ENCODE measurements around the gene P2RY2. TPM values are rescaled to one million over a fixed set of nuclear protein-coding genes. Genes with fewer than 3 reads are reported as not detected.

P2RY2 gene
- total RNA-seq, 1 experiment from 2014 or later, result 0.26 TPM

DNA sequence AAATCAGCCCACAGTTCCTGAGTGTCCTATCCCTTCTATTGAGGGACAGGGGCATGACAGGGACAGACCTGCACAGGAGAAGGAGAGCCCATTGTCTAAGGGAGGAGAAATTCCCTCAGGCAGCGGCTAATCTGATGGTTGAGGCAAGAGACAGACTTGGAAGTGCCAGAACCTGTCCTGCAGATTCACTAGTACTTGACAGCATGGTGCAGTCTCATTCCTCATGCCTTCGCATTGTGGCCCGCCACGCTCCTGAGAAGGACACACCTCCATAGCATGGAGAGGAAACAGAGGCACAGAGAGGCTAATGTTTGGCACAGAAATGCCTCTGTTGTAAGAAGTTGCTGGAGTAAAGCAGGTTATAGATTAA lies 57.3 kb downstream of the P2RY2 start:
- Histone ChIP-seq H2BK120ac (ENCODE audit: low read depth, low read length, poor library complexity, severe bottlenecking) (no peak overlapping the region), H2BK12ac (ENCODE audit: insufficient read length, low read depth, low read length) (no peak overlapping the region)
- H3K36me3 Mint-ChIP-seq (ENCODE audit: insufficient read depth in 1 of 3, low read depth in 3 of 3), result no peaks in the 10 kb centered on the region

More for the DNA sequence above, 57.3 kb downstream of the P2RY2 start:
- no peak overlapping the region for H3K18ac ChIP-seq (ENCODE audit: insufficient read length, low read depth, low read length)
- H3K4me1 ChIP-seq (ENCODE audit: insufficient read depth, low read length), result no peaks in the 10 kb centered on the region
- no peak overlapping the region for H3K27ac ChIP-seq (ENCODE audit: insufficient read length, low read depth, low read length)
- peak; percentile 24 for DNase-seq
- no peaks in the 10 kb centered on the region for H3K79me1 ChIP-seq (ENCODE audit: insufficient read depth, low read depth, low read length, poor library complexity, severe bottlenecking)
- H3K4me2 ChIP-seq (ENCODE audit: insufficient read depth, insufficient read length, low read length), result no peak overlapping the region
- H4K91ac ChIP-seq (ENCODE audit: insufficient read length, low read depth, low read length), result peak overlapping the region; percentile 44
- H3K27me3 Mint-ChIP-seq (ENCODE audit: low read depth), result peaks cover 3% of the 10 kb centered on the region
- 0 out of 7 replicates have a peak overlapping the region, but pooled peaks of 1 of the 3 experiments have one; percentile 51 for H3K27ac Mint-ChIP-seq
- no peak overlapping the region for H4K8ac ChIP-seq (replicated peaks; ENCODE audit: insufficient read length, low read depth, low read length)
- no peaks in the 10 kb centered on the region for H3K79me2 ChIP-seq (ENCODE audit: insufficient read depth, low read length)
- H2BK15ac ChIP-seq (ENCODE audit: low read depth, low read length), result no peak overlapping the region
- no peak overlapping the region for H2AFZ ChIP-seq (ENCODE audit: low read length)
- no peak overlapping the region for H2BK5ac ChIP-seq (ENCODE audit: insufficient read length, low read length)
- H3K14ac ChIP-seq (ENCODE audit: insufficient read depth, low read length), result no peak overlapping the region; the same call in 1 of the 2 replicates
- no peak overlapping the region for H3T11ph ChIP-seq (ENCODE audit: low read length)
- no peak overlapping the region for H2BK20ac ChIP-seq (ENCODE audit: low read depth, low read length, poor library complexity, severe bottlenecking)
- no peak overlapping the region for H3K4me3 Mint-ChIP-seq
- no peak overlapping the region for H4K5ac ChIP-seq (ENCODE audit: insufficient read length, low read depth, low read length)
- no peak overlapping the region for H3K23ac ChIP-seq (ENCODE audit: insufficient read length, low read depth, low read length)
- TF ChIP-seq, protein P1, sequence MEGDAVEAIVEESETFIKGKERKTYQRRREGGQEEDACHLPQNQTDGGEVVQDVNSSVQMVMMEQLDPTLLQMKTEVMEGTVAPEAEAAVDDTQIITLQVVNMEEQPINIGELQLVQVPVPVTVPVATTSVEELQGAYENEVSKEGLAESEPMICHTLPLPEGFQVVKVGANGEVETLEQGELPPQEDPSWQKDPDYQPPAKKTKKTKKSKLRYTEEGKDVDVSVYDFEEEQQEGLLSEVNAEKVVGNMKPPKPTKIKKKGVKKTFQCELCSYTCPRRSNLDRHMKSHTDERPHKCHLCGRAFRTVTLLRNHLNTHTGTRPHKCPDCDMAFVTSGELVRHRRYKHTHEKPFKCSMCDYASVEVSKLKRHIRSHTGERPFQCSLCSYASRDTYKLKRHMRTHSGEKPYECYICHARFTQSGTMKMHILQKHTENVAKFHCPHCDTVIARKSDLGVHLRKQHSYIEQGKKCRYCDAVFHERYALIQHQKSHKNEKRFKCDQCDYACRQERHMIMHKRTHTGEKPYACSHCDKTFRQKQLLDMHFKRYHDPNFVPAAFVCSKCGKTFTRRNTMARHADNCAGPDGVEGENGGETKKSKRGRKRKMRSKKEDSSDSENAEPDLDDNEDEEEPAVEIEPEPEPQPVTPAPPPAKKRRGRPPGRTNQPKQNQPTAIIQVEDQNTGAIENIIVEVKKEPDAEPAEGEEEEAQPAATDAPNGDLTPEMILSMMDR (conservative IDR thresholded peaks at IDR 0.05), result no peak
- no peaks in the 10 kb centered on the region for H3K23me2 ChIP-seq (ENCODE audit: insufficient read length, low read depth, low read length, poor library complexity, severe bottlenecking)
- H3K56ac ChIP-seq (ENCODE audit: insufficient read length, low read depth, low read length), result no peak overlapping the region
- WGBS (ENCODE audit: extremely low coverage, insufficient read length, low lambda C conversion rate), result no CpG with 5 or more reads among the region's 4 CpGs
- H3K9me3 ChIP-seq (ENCODE audit: control insufficient read depth, low read depth, low read length), result no peaks in the 10 kb centered on the region
- H2AK5ac ChIP-seq (ENCODE audit: insufficient read length, low read length), result no peak overlapping the region
- no peaks in the 10 kb centered on the region for H3K27me3 ChIP-seq (ENCODE audit: insufficient read depth, low read length)
- no peak overlapping the region for H3K4ac ChIP-seq (ENCODE audit: low read depth, low read length)
- H3K4me1 Mint-ChIP-seq, result peaks cover 24 to 38% of the 10 kb centered on the region in 2 experiments
- H3K9me3 Mint-ChIP-seq, result no peaks in the 10 kb centered on the region
- no peaks in the 10 kb centered on the region for H4K20me1 ChIP-seq (ENCODE audit: control insufficient read depth, insufficient read depth, insufficient read length)
- no peak overlapping the region for H3K9ac ChIP-seq (ENCODE audit: extremely low read depth, insufficient read length, low read length)
